CD4-positive, alpha-beta T cell treated with Interleukin-15 for 1 hour (primary cell): Measurements from ENCODE around the gene PIEZO2.

Experiments
- DNase-seq: peaks from one replicate; pipeline ENCODE4 v3.0.0-alpha.2; 2020

Gene PIEZO2

DNA sequence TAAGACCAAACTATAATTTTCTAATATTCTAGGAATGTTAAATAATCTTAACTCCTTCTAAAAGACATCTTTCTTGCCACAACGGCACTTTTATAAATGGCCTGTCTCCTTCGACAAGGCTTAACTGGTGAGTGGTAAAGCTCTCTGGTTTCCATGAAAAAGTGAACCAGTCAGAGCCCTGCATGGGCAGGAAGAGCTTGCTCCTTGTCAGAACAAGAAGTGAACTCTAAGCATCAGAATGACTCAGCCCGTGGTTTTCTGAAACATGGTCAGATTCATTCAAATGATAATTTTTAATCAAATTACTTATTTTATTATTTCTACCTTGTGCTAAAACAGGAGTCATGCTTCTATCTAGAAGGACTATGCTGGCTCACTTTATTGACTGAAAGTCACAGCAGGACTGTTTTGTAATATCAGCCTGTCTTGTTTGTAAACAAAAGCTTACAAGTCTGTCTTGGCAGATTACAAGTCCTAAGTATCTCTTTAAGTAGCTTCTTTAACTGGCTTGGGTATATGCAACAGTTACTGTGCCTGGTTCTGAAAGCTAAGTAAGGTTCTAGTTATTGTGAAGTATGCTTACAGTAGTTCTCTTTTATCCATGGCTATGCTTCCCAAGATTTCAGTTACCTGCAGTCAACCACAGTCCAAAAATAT lies 378.2 kb downstream of the PIEZO2 start:
- no peak for DNase-seq

DNA sequence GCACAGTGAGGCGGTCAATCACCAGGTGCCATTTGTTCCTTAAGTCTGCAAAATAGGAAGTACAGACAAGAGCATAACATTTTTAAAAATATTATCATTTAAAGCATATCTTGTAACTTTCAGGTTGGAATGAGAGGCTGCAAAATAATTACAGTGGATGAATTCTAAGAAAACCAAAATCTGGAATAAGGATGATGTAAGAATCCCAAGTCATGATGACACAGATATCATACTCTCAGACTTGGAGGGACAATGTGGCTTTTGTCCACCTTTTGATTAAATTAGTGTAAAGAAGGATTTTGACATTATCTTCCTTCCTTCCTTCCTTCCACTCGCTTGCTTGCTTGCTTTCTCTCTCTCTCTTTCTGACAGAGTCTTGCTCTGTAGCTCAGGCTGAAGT lies 379.1 kb downstream of the PIEZO2 start:
- DNase-seq: no peak

DNA sequence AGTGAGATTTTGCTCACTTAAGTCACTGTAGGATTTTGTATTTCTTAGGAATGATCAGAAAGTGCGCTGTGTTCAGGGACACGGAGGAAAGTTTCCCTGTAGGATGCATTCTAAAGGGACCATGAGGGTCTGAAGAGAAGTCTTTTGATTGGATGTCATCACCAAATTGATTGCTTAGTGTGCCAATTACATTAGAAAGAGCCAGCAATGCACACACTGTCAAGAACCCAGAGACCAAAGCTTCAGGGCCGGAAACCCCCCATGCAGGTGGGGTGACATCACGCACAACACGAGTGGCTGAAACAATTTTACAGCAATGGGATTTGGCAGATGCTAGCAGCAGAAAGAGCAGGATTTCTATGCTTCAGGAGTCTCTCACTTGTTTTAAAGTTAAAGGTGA lies 381.1 kb downstream of the PIEZO2 start:
- DNase-seq: no peak

DNA sequence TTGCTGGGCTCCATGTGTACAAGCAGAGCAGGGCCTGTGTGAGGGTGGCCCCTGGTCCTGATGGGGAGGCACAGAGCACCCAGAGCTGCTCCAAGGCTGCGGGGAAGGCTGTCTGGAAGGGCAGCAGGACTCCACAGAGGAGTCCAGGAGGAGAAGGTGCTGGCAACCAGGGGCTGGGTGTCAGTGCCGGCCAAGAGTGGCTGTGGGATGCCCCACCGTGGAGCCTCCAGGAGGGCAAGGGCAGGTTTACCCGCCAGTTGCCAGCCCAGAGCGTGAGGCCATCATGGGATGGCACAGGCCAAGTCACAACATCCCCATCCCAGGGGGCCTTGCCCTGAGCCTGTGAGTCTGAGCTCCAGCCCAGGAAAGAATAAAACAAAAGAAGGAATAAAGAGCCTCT lies 381.7 kb downstream of the PIEZO2 start:
- no peak for DNase-seq

DNA sequence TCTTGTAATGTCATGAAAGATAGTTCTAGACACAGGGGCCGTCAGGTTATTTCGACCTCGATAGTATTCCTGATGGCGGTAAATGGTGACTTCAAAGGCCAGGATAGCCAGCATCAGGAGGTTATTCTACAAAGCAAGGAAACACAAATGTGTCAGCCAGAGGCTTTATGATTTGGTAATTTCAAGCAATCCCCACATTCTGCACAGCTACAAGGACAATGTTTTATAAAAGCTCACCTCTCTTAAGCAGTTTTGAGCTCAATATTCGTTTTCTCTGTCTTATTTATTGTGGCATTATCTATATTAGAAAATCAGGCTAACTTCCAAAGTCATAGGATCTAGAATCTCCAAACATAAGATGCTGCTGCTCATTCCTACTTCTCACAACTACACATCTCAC lies 388.4 kb downstream of the PIEZO2 start:
- DNase-seq: no peak

DNA sequence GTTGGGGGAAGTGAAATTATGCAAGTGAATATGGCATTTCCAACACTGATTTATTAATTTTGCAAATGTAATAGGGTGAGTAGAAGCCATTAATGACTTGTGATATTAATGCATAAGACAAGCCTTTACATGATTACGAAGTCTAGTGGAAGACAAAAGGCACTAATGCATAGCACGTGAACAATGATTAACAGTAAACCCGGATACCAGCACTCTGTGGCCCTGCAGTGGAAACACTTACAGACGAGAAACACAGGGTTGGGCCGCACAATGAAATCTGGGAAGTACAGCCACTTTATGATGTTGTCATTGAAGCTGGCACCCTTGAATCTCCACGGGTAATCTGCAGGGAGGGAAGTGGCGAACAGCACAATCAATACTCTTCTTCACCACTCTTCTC lies 390.1 kb downstream of the PIEZO2 start:
- DNase-seq: no peak

DNA sequence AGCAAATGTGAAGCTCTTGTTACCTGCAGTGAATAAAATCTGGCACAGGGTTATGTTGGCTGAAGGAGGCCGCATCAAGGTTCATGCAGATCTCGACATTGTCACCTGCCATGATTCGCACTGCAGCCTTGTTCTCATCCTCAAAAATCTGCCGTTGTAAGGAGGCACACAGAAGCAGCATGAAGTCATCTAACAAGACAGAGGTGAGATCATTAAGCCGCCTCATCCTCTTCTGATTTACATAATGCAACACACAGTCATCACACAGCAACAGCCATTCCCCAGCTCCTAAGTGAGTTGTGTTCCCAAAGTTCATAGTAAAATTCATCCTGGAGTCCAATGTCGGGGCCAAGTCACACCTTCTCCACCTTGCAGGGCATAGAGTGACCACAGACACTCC lies 391.4 kb downstream of the PIEZO2 start:
- no peak for DNase-seq

DNA sequence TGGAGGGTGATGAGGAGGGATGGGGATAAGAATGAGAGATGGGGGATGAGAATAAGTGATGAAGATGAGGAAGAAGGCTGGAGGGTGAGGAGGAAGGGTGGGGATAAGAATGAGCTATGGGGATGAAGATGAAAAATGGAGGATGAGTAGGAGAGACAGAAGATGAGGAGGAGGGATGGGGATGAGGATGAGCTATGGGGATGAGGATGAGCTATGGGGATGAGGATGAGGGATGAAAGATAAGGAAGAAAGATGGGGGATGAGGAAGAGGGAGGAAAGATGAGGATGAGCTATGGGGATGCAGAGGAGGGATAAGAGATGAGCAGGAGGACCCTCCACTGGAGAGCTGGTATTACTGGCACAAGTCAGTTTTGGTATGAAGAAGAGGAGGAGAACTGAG lies 392.0 kb downstream of the PIEZO2 start:
- no peak for DNase-seq

DNA sequence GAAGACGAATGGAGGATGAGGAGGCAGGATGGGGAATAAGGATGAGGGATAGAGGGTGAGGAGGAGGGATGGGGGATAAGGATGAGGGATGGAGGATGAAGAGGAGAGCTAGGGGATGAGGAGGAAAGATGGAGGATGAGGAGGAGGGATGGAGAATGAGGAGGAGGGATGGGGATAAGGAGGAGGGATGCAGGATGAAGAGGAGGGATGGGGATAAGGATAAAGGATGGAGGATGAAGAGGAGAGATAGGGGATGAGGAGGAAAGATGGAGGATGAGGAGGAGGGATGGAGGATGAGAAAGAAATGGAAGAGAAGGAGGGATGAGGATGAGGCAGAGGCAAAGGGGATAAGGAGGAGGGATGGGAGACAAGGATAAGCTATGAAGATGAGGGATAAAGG lies 393.5 kb downstream of the PIEZO2 start:
- DNase-seq: no peak

DNA sequence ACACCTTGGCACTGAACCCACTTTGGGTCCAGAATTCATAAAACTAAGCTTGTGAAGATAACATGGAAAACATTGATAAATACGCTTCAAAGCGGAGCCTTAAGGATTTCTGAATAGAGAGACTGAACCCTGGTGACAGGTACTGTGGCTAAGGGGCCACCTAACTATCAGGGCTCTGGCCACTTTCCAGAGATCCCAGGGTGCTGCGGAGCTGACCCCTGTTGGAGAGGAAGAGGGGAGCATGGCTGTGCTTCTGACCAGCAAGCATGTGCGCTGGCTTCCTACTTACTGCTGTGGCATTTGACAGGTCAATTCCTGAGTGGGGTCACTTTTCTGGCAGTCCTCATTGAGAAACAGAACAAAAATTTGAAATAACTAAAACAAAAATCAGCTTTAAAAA lies 395.2 kb downstream of the PIEZO2 start:
- no peak for DNase-seq

DNA sequence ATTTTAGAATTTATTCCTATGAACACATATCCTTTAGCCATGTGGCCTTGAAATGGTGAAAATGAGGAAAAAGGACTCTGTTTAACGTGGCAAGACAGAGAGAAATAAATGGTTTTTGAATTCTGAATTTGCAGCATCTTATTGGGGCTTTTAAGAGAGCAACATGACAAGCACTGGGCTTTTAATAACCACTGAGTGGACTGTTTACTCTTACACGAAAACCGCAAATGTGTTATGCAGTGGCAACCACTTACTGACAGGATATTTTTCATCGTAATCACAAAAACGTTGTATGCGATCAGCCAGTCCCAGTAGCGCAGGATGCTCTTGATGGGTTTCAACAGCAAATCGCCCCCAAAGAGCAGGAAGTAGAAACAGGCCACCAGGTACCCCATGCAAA lies 397.0 kb downstream of the PIEZO2 start:
- DNase-seq: no peak

DNA sequence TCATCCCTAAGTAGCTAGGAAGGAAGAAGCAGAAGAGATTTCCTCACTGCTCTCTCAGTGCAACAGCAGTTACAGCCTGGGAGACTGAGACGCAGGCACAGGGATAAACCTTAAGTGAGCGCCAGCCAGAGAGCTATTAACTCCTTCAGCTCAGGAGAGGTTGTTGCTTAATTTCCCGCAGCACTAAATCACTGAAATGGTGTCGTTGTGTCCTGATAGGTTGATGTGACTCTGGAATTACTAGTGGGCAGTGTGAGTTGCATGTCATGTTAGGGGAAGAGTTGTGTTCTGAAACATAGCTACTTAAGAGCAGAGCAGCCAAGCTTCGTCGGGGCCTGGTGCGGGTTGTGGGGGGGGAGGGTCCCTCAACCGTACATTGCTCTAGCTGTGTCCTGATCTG lies 397.7 kb downstream of the PIEZO2 start:
- DNase-seq: no peak

DNA sequence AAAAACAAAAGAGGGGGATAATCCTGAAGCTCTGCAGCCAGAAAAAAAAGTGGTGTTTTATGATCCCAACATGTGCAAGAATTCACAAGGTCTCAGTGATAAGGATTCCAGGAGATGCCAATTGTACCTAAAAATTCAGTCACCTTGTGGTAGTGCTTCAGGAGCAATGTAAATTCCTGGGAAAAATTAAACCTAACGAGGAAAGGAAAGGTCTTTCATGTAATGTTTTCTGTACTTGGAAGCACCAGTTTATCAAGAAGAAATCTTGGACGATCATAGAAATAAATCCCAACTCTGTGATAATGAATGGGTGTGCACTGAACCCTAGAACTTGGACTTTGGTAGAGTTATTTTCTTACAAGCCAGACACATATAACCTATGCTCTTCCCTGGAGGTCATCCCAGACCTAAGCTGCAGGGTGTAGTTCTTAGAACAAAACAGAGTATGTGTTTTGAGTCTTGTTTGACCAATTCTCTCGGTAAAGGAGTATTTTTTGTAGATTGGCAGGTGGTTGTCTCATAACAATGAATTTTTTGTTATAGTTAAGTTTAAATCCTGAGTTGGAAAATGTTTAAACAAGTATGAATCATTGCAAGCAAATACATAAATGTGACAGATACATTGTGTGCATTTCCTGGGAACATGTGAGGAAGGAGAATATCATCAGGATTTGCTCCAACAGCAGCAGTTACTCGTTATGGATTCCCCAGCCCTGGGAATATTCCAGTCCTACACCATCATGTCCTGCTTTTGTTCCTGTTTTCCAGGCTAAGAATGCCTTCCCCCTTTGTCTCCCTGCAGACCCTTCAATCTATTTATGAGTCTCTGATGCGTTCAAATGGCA lies 399.0 kb downstream of the PIEZO2 start:
- DNase-seq: no peak

DNA sequence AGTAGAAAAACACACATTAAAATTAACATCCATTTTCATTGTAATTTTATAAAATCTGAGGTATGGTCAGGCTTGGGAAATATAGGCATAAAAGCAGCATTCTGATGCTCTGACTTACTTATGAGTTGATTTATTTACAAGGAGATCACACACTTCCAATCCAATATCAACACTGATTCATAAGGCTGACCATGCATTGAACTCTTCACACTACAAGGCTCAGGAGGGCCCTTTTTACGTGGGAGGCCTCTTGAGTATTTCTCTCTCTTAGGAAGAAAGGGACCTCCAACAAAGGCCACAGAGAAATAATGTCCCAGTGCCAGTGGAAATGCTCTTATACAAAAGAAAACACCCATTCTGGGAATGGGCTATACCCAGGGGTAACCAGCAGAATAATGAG lies 400.7 kb downstream of the PIEZO2 start:
- DNase-seq: no peak

DNA sequence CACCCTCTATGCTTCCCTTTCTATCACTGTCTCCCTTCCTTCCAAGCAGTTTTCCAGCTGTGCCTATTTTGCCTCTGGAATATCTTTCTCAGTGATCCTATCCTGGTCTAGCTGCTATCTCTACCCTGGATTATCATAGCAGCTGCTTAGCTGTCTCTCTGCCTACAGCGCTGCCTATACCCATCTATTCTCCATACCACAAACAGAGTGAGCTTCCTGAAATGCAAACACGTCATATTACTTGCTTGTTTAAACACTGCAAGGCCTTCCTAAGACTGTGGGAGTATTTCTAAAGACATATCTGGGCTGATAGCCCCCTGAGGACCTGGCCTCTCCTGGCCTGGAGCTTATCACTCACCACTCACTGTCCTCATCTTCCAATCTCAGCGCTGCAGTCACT lies 403.4 kb downstream of the PIEZO2 start:
- DNase-seq: no peak

DNA sequence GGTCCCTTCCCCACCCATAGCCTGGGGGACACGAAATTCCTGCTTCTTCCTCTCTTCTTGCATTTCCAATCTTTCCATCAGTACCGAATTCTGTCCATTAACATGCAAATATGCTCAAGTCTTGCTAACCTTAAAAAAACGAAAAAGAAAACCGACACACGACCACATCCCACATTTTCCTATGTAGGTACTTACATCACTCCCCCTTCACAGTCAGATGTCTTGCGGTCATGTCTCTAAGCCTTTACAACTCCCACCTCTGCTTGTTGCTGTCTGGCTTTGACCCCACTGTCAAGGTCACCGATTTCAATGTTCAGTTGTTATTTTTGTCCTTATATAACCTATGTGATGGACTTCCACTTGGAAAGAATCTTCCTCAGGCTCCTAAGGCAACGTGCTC lies 404.1 kb downstream of the PIEZO2 start:
- no peak for DNase-seq

DNA sequence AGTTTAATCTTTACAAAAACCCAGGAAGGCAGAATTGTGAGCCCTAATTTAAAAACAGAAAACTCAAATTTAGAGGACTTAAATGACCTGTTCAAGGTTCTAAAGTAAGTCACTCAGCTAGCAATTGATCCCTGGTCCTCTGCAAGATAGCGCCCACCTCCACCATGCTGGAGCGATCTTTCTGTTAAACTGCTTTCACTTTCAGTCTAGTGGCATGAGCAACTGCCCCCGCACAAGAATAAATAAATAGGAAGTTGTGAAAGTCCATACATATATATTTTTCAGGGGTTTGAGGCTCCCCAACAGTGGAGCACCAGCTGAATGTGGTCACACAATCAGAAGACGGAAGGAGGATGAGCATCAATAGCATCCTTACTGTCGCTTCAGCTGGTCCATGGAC lies 405.6 kb downstream of the PIEZO2 start:
- DNase-seq: no peak

DNA sequence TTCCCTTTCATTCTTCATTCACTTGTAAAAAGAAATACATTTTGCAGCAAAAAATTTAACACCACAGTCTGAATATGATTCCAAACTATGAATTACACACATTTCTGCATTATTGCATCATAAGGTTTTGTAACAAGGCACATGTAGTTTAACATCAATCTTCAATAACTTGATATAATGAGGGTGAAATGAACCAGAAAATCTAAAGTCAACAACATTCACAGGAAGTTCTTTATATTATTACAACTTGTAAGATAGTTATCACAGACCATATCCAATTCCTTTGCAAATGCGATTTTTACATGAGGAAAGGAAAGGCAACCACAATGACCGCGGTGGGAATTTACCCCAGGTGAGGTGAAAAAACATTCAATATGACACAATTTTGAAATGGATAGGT lies 410.2 kb downstream of the PIEZO2 start:
- DNase-seq: no peak

DNA sequence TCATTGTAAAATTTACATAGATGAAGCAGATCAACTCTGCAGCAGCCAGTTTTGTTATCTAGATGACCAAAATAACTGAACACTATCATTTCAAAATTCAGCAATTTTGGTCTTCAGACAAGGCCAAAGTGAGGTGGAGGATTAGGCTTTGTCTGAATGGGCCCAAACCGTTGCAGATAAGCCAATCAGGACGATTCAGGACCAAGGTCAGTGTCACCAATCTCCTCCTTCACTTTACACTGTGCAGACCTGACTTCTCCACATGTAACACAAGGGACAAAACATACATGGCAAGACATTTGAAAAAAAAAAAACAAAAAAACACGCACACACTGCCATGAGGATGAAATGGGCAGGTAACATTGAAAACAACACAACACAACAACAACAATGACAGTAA lies 412.4 kb downstream of the PIEZO2 start:
- DNase-seq: no peak

DNA sequence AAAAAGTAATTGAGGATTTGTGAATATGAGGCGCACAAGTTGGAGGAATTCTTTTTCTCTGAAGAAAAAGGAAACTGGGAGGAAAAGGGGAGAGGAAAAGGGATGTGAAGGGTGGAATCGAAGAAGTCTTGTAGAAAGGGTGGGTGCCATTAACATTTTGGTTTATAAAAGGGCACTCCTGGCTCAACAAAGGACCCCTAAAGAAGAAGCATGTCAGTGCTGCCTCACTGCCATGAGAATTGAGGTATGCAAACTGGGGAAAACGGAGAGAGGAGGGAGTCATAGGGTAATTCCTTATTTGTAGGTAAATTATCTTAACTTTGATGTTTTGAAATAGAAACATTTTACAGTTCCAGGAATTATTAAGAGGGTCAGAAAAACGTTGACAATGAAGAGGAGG lies 416.4 kb downstream of the PIEZO2 start:
- no peak for DNase-seq

DNA sequence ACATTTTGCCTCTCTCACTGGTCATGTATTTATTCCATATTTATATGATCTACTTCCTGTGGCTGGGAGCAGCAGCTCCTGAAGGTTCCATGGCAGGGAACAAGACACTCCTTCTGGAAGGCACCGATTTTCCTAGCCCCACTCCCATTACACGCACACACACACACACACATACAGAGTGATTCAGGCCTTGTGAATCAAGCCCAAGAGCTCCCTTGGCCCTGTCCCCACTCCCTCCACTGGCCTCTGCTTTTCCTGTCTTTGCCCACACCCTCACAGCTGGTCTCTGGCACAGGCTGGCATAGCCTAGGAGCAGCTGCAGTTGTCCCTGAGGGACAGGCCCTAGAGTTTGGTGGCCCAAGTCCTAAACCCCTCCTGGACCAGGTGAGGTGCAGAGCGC lies 421.9 kb downstream of the PIEZO2 start:
- DNase-seq: no peak

DNA sequence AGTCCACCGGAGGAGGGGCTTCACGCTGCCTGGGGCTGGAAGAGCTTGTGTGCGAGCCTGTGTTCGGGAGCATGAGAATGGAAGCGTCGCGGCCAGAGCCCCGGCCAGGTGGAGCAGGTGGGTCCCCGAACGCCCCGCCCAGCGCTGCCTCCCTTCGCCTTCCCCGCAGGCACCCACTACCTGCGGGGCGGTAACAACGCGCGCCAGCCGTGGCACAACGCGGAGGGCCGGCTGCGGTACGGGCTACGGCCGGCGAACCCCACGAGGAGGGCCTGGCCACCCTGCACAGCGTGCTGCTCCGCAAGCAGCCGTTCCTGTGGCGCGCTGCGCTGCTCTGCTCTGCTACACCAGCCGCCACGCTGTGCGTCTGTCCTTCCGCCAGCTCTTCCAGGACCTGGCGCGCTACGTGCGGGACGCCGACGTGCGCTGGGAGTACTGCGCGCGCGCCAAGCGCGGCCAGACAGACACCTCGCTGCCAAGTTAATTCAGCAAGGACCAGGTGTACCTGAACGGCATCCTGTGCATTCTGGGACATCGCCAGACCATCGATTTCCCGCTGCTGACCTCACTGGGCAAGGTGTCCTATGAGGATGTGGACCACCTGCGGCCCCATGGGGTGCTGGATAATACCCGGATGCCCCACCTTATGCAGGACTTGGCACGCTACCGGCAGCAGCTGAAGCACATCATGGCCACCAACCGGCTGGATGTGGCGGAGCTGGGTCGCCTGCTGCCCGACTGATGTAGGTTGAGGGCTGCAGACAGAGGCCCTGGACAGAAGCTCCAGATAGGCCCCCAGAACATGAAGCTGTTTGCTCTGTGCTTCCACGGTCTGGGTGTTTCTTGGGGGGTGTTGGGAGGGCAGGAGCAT lies 422.9 kb downstream of the PIEZO2 start:
- DNase-seq: no peak

DNA sequence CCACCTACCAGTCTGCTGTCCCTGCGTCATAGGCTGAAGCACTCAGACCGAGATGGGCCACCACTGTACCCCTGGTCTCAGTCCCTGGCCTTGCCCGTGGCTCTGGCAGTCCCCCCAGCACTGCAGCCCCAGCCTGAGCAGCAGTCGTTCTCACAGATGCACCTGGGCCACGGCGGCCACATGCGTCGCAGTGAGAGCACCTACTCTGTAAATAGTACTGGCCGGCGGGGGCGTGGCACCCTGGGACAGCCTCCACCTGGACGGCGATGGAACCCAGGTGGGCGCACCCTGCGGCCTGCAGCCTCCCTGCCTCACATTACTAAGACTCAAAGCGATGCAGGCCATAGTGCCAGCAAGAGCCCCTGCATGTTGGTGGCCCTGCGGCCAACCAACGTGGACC lies 424.7 kb downstream of the PIEZO2 start:
- DNase-seq: no peak

DNA sequence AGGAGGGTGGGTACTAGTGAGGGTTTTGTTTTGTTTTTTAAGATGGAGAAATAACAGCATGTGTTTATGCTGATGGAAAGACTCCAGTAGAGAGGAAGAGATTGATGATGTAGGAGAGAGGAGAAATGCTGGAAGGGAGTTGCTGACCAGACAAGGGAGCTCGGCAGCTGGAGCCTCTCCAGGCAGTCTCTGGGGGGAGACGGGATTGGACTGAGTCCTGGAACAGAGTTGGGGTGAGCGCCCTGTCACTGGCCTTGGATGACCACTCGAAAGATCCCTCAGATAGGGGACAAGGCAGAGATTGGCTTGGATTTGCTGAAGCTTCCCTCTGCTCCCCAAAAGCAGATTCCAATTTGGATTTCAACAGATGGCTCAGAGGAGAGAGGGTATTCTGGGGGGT lies 425.9 kb downstream of the PIEZO2 start:
- DNase-seq: no peak
